Breast epithelium (tissue), 4 donors: ENCODE results near the gene SEMA4D. TPM values are rescaled to one million over a fixed set of nuclear protein-coding genes. Genes with fewer than 3 reads are reported as not detected.

Experiments used
- DNase-seq, 2 donors: peaks; one replicate each; pipeline ENCODE4 v3.0.0-alpha.2; 2019; ENCODE audit warnings: low spot score in 2 of 2
- H3K27ac ChIP-seq, 2 donors: fragments of 200-600 bp; sonication (generic) in 1 of 2; one replicate each; pipeline ENCODE4 v1.5.1; 2016 to 2019; ENCODE audit warnings: mild to moderate bottlenecking in 1 of 2
- H3K27me3 ChIP-seq, 2 donors: fragments of 200-600 bp; sonication (generic) in 1 of 2; one replicate each; pipeline versions ENCODE4 v1.5.1 to v1.6.0; 2017 to 2019; ENCODE audit warnings: control low read depth in 1 of 2, mild to moderate bottlenecking in 1 of 2
- H3K36me3 ChIP-seq: fragments of 200-600 bp; one replicate; pipeline ENCODE4 v1.5.1; 2019
- H3K4me1 ChIP-seq, 2 donors: fragments of 200-600 bp; sonication (generic); one replicate each; pipeline ENCODE4 v1.5.1; 2016 to 2019; ENCODE audit warnings: control low read depth in 1 of 2
- H3K4me3 ChIP-seq, 3 donors: fragments of 200-600 bp; sonication (generic); 1 replicate in 2 of 3; 2 replicates in 1 of 3; pipeline ENCODE4 v1.5.1; 2016 to 2019; ENCODE audit warnings: mild to moderate bottlenecking in 3 of 3, moderate library complexity in 2 of 3
- H3K9me3 ChIP-seq, 2 donors: fragments of 200-600 bp; sonication (generic) in 1 of 2; one replicate each; pipeline ENCODE4 v1.5.1; 2016 to 2019; ENCODE audit warnings: control low read depth in 1 of 2
- CTCF ChIP-seq, 3 donors: fragments of 450-650 bp; IDR thresholded peaks; one replicate each; pipeline ENCODE4 v1.5.1; 2016 to 2017; ENCODE audit warnings: antibody characterized with exemption in 3 of 3, mild to moderate bottlenecking in 3 of 3, moderate library complexity in 3 of 3
- POLR2A ChIP-seq: fragments of 450-650 bp; IDR thresholded peaks from one replicate; pipeline ENCODE4 v1.6.1; 2016; ENCODE audit warnings: antibody characterized with exemption, mild to moderate bottlenecking, moderate library complexity
- POLR2AphosphoS5 ChIP-seq, 3 donors: sonication (generic); formaldehyde crosslinking; IDR thresholded peaks; one replicate each; pipeline ENCODE4 v1.6.1; 2017; ENCODE audit warnings: antibody characterized with exemption in 3 of 3
- intact Hi-C: fragments of 100-400 bp; cut with DNase I; formaldehyde crosslinking; loops from one replicate; pipeline ENCODE4 v1.15.1; 2023; ENCODE audit warnings: low total_unique reads
- total RNA-seq, 3 donors: library from RNA; depleted of rRNA; stranded (reverse); fragments of >200 nt; gene quantifications; one replicate each; pipeline ENCODE4 v1.1.0, GENCODE V29; 2016

SEMA4D gene
- total RNA-seq, 3 donors from 2014 or later, result 9.9 to 24.6 (median 16.1) TPM

- no peak overlapping the region for H3K4me3 ChIP-seq
- no peak overlapping the region for H3K27ac ChIP-seq
- no peaks in the 10 kb centered on the region for H3K27me3 ChIP-seq
- no peaks in the 10 kb centered on the region for H3K36me3 ChIP-seq
- no peak for TF ChIP-seq CTCF (IDR thresholded peaks at IDR 0.05)
- TF ChIP-seq POLR2A, result no peak
- DNase-seq, result no peak
- no peaks in the 10 kb centered on the region for H3K4me1 ChIP-seq
- H3K9me3 ChIP-seq, result no peaks in the 10 kb centered on the region
- intact Hi-C loops, result no loop called here
Observed at GRCh38 chr9:89486681-89487080, 11.2 kb downstream of the SEMA4D start.

GRCh38 chr9:89484475-89485404 lies 13.2 kb downstream of the SEMA4D start:
- Histone ChIP-seq H3K27ac (no peak overlapping the region), H3K36me3 (no peaks in the 10 kb centered on the region), H3K4me1 (no peaks in the 10 kb centered on the region), H3K27me3 (no peaks in the 10 kb centered on the region), H3K9me3 (no peaks in the 10 kb centered on the region), H3K4me3 (peak overlapping the region in 1 of 3 donors; percentile 26)
- no peak for DNase-seq
- TF ChIP-seq POLR2A, result no peak
- TF ChIP-seq POLR2AphosphoS5 (IDR thresholded peaks at IDR 0.05), result no peak
- TF ChIP-seq CTCF (IDR thresholded peaks at IDR 0.05), result no peak
- intact Hi-C loops, result no loop called here

GRCh38 chr9:89483592-89484474 lies 14.1 kb downstream of the SEMA4D start:
- intact Hi-C loops, result no loop called here
- H3K4me1 ChIP-seq, result no peaks in the 10 kb centered on the region
- no peak for TF ChIP-seq POLR2AphosphoS5 (IDR thresholded peaks at IDR 0.05)
- no peak for TF ChIP-seq POLR2A
- no peak for TF ChIP-seq CTCF (IDR thresholded peaks at IDR 0.05)
- H3K9me3 ChIP-seq, result peaks cover 0 to 4% of the 10 kb centered on the region in 2 donors
- H3K4me3 ChIP-seq, result peak overlapping the region in 2 of 3 donors; percentile 26 to 40
- DNase-seq, result no peak
- no peaks in the 10 kb centered on the region for H3K36me3 ChIP-seq
- no peaks in the 10 kb centered on the region for H3K27me3 ChIP-seq
- no peak overlapping the region for H3K27ac ChIP-seq

GRCh38 chr9:89482901-89483361 lies 15.0 kb downstream of the SEMA4D start:
- DNase-seq, result no peak
- no peaks in the 10 kb centered on the region for H3K4me1 ChIP-seq
- no peaks in the 10 kb centered on the region for H3K27me3 ChIP-seq
- no peaks in the 10 kb centered on the region for H3K36me3 ChIP-seq
- TF ChIP-seq POLR2A (no peak), CTCF (IDR thresholded peaks at IDR 0.05) (no peak), POLR2AphosphoS5 (IDR thresholded peaks at IDR 0.05) (no peak)
- peaks cover 0 to 4% of the 10 kb centered on the region in 2 donors for H3K9me3 ChIP-seq
- no peak overlapping the region for H3K27ac ChIP-seq
- H3K4me3 ChIP-seq, result no peak overlapping the region
- intact Hi-C loops, result no loop called here
